ENCODE measurements around the gene HSPG2. TPM values are rescaled to one million over a fixed set of nuclear protein-coding genes. Genes with fewer than 3 reads are reported as not detected.

HSPG2 gene
- total RNA-seq, 1 experiment from 2014 or later, result 171 TPM

DNA sequence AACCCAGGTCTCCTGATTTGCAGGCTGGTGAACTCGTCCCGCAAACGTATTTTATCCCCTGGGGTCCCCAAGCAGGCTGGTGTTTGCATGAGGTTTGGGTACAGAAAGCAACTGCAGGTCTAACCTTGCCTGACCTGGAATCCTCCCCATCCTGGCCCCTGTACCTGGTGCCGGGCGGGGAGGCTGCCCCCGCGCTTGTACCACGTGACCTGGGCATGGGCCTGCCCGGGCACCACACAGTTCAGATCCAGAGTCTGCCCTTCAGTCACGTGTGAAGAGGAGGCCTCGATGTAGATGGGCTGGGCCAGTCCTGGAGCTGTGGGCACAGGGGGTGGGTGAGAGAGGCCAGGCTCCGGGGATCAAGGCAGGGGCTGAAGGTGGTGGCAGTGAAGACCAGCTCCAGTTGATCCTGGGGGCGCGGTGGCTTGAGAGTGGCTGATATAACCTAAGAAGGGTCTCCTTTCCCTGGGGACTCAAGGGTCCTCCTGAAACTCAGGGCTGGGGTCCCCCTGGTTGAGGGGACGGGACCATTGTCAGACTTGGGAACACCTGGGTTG, 94.4 kb downstream of the HSPG2 start:
- CTCF ChIA-PET, result no interaction called here
- TF ChIP-seq POLR2AphosphoS5 (IDR thresholded peaks at IDR 0.05; ENCODE audit: low read depth, low read length), result no peak
- TF ChIP-seq SIN3A (IDR thresholded peaks at IDR 0.05; ENCODE audit: borderline replicate concordance, insufficient read depth, low read depth, low read length), result no peak
- TF ChIP-seq, protein P1, sequence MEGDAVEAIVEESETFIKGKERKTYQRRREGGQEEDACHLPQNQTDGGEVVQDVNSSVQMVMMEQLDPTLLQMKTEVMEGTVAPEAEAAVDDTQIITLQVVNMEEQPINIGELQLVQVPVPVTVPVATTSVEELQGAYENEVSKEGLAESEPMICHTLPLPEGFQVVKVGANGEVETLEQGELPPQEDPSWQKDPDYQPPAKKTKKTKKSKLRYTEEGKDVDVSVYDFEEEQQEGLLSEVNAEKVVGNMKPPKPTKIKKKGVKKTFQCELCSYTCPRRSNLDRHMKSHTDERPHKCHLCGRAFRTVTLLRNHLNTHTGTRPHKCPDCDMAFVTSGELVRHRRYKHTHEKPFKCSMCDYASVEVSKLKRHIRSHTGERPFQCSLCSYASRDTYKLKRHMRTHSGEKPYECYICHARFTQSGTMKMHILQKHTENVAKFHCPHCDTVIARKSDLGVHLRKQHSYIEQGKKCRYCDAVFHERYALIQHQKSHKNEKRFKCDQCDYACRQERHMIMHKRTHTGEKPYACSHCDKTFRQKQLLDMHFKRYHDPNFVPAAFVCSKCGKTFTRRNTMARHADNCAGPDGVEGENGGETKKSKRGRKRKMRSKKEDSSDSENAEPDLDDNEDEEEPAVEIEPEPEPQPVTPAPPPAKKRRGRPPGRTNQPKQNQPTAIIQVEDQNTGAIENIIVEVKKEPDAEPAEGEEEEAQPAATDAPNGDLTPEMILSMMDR (IDR thresholded peaks at IDR 0.05), result no peak
- no peak for TF ChIP-seq TCF7L2 (IDR thresholded peaks at IDR 0.05; ENCODE audit: low read depth, low read length)
- TF ChIP-seq, protein P2, sequence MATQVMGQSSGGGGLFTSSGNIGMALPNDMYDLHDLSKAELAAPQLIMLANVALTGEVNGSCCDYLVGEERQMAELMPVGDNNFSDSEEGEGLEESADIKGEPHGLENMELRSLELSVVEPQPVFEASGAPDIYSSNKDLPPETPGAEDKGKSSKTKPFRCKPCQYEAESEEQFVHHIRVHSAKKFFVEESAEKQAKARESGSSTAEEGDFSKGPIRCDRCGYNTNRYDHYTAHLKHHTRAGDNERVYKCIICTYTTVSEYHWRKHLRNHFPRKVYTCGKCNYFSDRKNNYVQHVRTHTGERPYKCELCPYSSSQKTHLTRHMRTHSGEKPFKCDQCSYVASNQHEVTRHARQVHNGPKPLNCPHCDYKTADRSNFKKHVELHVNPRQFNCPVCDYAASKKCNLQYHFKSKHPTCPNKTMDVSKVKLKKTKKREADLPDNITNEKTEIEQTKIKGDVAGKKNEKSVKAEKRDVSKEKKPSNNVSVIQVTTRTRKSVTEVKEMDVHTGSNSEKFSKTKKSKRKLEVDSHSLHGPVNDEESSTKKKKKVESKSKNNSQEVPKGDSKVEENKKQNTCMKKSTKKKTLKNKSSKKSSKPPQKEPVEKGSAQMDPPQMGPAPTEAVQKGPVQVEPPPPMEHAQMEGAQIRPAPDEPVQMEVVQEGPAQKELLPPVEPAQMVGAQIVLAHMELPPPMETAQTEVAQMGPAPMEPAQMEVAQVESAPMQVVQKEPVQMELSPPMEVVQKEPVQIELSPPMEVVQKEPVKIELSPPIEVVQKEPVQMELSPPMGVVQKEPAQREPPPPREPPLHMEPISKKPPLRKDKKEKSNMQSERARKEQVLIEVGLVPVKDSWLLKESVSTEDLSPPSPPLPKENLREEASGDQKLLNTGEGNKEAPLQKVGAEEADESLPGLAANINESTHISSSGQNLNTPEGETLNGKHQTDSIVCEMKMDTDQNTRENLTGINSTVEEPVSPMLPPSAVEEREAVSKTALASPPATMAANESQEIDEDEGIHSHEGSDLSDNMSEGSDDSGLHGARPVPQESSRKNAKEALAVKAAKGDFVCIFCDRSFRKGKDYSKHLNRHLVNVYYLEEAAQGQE (IDR thresholded peaks at IDR 0.05; ENCODE audit: insufficient read depth in 1 of 2, low read depth in 2 of 2, low read length in 1 of 2), result no peak
- ATAC-seq, result no peak
- Histone ChIP-seq H3K36me3 (ENCODE audit: control insufficient read depth, insufficient read depth, low read length) (no peaks in the 10 kb centered on the region), H3K27ac (ENCODE audit: low read length) (no peak overlapping the region), H3K4me3 (ENCODE audit: low read depth in 2 of 2, low read length in 2 of 2) (no peak overlapping the region), H3K4me1 (ENCODE audit: control insufficient read depth, insufficient read depth, low read length) (no peaks in the 10 kb centered on the region), H3K27me3 (ENCODE audit: control insufficient read depth, insufficient read depth, low read length) (no peaks in the 10 kb centered on the region), H3K9me3 (ENCODE audit: control insufficient read depth, insufficient read depth, low read depth, low read length) (no peaks in the 10 kb centered on the region)
- POLR2A ChIA-PET, result no interaction called here
- DNase-seq (ENCODE audit: low read depth, low spot score), result no peak
- in situ Hi-C loops (cut with HindIII; ENCODE audit: low pct_unique_long_range_greater_than_20kb, low sequenced_read_pairs) (no loop called here), intact Hi-C loops (cut with micrococcal nuclease; ENCODE audit: unreplicated experiment) (no loop called here)
- no TSS peak for BruUV-seq (replicated peaks)

DNA sequence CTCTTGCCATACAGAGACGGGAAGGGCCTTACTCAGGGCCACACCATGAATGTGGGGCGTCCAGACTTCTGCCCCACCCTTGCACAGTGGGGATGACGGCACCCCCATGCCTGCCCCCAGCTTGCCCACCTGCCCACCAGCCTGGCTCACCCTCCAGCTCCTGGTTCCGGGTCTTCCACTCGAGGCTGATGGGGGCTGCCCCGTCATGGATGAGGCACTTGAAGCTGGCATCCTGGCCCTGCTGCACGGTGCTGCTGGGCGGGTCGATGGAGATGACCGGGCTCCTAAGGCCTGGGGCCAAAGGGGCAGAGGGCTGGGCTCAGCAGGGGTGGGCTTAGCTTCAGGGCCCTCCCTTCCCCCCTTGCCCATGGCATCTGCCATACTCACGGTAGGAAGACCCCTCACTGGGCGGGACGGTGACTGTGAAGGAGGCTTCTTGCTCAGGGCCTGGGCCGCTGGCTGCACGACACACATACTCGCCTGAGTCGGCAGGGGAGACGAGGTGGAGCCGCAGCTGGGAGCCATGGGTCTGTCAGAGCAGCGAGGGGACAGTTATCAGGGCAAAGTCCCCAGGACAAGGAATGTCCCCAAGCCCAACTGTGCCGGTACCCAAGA, 95.2 kb downstream of the HSPG2 start:
- no peak overlapping the region for H3K4me3 ChIP-seq (ENCODE audit: low read depth in 2 of 2, low read length in 2 of 2)
- H3K4me1 ChIP-seq (ENCODE audit: control insufficient read depth, insufficient read depth, low read length), result no peaks in the 10 kb centered on the region
- H3K27me3 ChIP-seq (ENCODE audit: control insufficient read depth, insufficient read depth, low read length), result no peaks in the 10 kb centered on the region
- ATAC-seq (no peak), DNase-seq (ENCODE audit: low read depth, low spot score) (no peak)
- POLR2A ChIA-PET, result no interaction called here
- TF ChIP-seq SIN3A (IDR thresholded peaks at IDR 0.05; ENCODE audit: borderline replicate concordance, insufficient read depth, low read depth, low read length) (no peak), POLR2AphosphoS5 (IDR thresholded peaks at IDR 0.05; ENCODE audit: low read depth, low read length) (no peak), TCF7L2 (IDR thresholded peaks at IDR 0.05; ENCODE audit: low read depth, low read length) (no peak)
- TF ChIP-seq, protein P2 (IDR thresholded peaks at IDR 0.05; ENCODE audit: insufficient read depth in 1 of 2, low read depth in 2 of 2, low read length in 1 of 2), result no peak
- TF ChIP-seq, protein P1 (IDR thresholded peaks at IDR 0.05), result no peak
- CTCF ChIA-PET, result no interaction called here
- BruUV-seq (replicated peaks), result no TSS peak
- in situ Hi-C loops (cut with HindIII; ENCODE audit: low pct_unique_long_range_greater_than_20kb, low sequenced_read_pairs), result no loop called here
- H3K36me3 ChIP-seq (ENCODE audit: control insufficient read depth, insufficient read depth, low read length), result no peaks in the 10 kb centered on the region
- no peak overlapping the region for H3K27ac ChIP-seq (ENCODE audit: low read length)
- no peaks in the 10 kb centered on the region for H3K9me3 ChIP-seq (ENCODE audit: control insufficient read depth, insufficient read depth, low read depth, low read length)
- intact Hi-C loops (cut with micrococcal nuclease; ENCODE audit: unreplicated experiment), result no loop called here

Data from Panc1 (cell line).